GM18868 (cell line): ENCODE data around the gene DNAH14.
"Not testable (repeated sequence)": the region's sequence is repeated elsewhere in the genome, so short reads cannot be mapped to it uniquely, and the experiment has no call there.

ENCODE experiments used
- ATAC-seq: cut with Tn5 transposase; IDR thresholded peaks from one replicate; pipeline ENCODE4 v1.9.1; 2021; ENCODE audit warnings: mild to moderate bottlenecking, moderate library complexity; ENCODE audit not compliant: unreplicated experiment

DNAH14 gene

DNA sequence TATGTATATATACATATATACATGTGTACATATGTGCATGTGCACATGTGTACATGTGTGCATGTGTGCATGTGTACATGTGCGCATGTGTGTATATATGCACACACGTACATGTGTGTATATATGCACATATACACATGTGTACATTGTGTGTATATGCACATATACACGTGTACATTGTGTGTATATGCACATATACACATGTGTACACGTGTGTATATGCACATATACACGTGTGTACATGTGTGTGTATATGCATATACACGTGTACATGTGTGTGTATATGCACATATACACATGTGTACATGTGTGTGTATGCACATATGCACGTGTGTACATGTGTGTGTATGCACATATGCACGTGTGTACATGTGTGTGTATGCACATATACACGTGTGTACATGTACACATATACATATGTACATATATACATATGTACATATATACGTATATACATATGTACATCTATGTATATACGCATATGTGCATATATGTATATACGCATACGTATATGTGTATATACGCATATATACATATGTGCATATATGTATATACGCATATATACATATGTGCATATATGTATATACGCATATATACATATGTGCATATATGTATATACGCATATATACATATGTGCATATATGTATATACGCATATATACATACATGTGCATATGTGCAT, 405.8 kb downstream of the DNAH14 start:
- ATAC-seq, result not testable (repeated sequence)

DNA sequence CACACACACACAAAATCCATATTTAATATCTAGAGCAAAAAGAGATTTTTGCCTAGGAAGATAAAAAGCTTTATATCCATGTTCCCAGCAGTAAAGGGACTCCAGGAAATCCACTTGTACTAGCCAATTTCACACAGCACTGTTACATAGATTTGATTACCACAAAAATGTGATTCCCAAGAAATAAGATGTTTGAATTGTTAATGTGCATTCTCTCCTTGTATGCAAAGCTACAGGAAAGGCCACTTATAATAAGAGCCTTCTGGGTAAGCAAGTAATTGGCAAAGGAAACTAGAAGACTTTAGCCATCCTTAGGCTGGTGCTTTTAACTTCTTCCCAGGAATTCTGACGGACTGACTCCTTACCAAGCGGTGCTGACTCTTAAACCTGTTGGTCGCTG, 409.1 kb downstream of the DNAH14 start:
- no peak for ATAC-seq

GRCh38 chr1:225341642-225342041, 412.2 kb downstream of the DNAH14 start:
- ATAC-seq, result no peak

GRCh38 chr1:225342695-225343094, 413.2 kb downstream of the DNAH14 start:
- no peak for ATAC-seq

DNA sequence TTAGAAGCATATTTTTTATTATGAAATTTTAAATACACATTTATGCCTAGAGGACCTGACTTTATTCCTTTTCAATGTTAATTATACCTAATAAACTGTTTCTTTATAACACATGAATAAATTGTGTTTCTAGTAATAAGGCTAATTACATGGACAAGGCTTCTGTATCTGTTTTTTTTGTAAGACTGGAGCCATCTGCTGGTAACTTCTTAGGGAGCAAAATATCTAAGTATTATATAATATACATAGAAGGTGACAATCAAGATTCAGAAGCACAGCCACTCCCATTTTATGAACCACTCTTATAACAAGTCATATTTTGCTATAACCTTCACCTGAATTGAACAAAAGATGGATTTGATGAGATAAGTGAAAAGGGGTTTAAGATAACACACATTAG, 414.1 kb downstream of the DNAH14 start:
- peak; percentile 37 for ATAC-seq

- peak; percentile 77 for ATAC-seq
These were observed 417.7 kb downstream of the DNAH14 start for GRCh38 chr1:225347123-225347683.

DNA sequence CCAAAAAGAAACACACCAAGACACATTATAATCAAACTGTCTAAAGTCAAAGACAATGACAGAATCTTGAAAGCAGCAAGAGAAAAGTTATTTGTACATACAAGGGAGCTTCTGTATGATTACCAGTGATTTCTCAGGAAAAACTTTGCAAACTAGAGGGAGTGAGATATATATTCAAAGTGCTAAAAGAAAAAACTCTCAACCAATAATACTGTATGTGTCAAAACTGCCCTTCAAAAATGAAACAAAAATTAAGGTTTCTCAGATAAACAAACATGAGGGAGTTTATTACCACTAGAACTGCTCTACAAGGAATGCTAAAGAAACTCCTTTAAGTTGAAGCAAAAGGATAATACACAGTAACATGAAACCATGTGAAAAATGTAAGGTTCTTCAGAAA, 418.9 kb downstream of the DNAH14 start:
- ATAC-seq, result no peak

- ATAC-seq, result no peak
These were observed 420.4 kb downstream of the DNAH14 start for GRCh38 chr1:225349826-225350225.

DNA sequence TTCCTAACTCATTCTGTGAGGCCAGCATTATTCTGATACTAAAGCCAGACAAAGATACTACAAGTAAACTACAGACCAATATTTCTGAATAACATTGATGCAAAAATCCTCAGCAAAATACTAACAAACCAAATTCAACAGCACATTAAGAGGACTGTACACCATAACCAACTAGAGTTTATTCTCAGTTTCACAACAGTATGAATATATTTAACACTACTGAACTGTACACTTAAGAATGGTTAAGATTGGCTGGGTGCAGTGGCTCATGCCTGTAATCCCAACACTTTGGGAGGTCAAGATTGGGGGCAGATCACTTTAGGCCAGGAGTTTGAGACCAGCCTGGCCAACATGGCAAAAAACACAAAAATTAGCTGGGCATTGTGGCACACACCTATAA, 421.4 kb downstream of the DNAH14 start:
- ATAC-seq, result no peak

DNA sequence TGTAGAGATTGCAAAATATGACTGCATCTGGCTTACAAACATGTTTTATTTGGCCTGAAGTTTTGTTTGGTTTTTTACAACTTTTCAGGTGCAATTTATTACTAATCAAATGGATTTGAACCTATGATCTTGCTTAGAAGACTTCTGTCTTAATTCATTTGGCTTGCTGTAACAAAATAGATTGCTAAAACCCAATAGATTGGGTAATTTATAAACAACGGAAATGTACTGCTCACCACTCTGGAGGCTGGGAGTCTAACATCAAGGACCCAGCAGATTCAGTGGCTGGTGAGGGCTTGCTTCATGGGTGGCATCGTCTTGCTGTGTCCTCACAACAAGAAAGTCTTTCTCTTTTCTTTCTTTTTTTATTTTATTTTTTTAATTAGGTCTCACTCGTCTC, 425.4 kb downstream of the DNAH14 start:
- ATAC-seq, result no peak

DNA sequence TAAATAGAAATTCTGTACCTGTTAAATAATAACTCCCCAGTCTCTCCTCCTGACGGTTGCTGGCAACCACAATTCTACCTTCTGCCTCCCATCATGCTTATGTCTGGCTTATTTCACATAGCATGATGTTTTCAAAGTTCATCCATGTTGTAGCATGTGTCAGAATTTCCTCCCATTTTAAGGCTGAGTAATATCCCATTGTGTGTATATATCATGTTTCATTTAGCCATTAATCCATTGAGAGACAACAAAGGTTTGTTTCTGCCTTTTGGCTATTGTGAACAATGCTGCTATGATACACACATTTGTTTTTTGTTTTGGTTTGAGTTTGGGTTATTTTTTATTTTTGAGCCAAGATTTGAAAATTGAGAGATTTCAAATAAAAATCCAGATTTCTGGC, 426.4 kb downstream of the DNAH14 start:
- ATAC-seq, result no peak

- no peak for ATAC-seq
These were observed 430.6 kb downstream of the DNAH14 start for GRCh38 chr1:225360119-225360518.

DNA sequence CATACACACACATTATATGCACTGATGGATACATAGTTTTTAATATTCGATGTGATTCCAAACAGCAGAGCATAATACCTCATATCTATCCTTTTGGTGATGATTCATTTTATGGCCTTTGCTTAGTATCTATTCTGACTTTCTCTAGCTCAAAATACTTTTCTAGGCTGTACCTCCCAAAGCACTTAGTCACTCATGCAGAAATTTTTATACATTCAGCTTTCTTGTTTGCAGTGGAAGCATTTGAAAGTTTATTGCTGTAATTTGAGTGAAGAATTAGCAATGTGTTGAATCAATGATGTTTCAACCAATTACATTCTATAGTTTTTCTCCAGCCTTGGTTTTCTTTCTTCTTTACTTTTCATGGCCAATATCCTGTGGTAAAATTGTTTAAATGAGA, 431.7 kb downstream of the DNAH14 start:
- ATAC-seq, result no peak

DNA sequence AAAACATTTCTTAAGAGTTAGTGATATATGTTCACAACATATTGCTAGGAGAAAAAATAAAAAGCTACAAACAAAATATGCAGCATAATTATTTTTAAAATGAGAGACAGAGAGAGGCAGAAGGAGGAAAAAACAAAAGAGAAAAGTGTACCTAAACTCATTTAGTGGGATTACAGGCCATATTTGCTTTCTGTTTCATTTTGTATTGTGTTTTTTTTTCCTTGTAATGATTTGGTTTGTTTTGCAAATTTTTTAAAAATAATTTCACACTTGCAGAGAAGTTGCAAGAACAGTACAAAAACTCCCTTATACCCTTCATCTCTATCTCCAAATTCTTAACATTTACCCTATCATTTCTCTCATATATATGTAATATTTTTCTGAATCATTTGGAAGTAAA, 433.3 kb downstream of the DNAH14 start:
- ATAC-seq, result no peak

DNA sequence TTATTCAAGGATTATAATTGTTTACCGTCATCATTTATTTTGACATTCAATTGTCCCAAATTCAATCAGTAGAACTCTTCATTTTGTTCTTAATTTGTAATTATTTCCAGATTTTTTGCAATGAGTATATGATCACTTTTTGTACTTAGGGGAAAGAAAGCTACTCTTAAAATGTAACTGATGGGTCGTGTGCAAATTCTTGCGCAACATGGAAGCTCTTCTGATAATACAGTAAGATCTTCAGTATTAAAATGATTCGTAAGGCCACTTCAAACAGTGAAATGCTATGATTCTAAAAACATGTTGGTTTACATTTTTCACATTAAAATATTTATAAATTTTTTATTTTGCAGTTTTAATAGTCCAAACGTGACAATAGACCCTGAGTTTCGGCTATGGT, 435.0 kb downstream of the DNAH14 start:
- ATAC-seq, result no peak

DNA sequence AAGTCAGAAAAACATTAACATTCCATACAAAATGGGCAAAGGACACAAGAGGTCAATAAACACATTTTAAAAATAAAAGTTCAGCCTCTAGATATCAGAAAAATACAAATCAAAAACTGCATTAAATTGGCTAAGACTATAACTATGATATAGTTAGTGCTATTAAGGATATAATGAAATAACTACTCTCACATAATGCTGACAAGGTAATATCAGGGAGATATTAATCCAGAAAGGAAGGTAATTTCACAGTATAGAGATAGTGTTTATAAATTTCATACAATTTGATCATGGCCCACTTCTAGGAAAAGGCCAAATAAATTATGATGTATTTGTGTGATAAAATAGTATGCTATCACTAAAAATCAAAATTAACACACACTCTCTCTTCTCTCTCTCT, 436.5 kb downstream of the DNAH14 start:
- ATAC-seq, result no peak

DNA sequence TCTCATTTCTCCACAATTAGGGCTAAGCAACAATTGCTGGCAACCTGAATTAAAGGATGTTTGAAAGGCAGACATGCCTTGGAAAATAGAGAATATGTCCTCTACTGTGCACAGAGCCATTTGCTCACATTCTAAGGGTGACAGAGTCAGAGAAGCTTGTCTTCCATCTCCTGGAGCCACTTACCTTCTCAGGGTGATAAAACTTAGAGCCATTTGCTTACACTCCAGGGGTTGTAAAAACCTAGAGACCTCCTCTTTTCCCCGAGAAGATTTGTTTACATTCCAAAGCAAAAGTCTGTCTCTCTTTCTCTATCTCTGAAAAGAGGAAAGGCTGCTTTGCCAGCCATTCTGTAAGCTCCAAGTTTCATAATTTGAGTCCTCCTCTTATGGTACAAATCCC, 437.1 kb downstream of the DNAH14 start:
- ATAC-seq, result no peak

GRCh38 chr1:225368036-225368552, 438.6 kb downstream of the DNAH14 start:
- ATAC-seq, result no peak

- ATAC-seq, result no peak
These were observed 442.0 kb downstream of the DNAH14 start for GRCh38 chr1:225371366-225372010.

- no peak for ATAC-seq
These were observed 443.7 kb downstream of the DNAH14 start for GRCh38 chr1:225373155-225373554.

GRCh38 chr1:225374996-225375395, 445.5 kb downstream of the DNAH14 start:
- ATAC-seq, result no peak

DNA sequence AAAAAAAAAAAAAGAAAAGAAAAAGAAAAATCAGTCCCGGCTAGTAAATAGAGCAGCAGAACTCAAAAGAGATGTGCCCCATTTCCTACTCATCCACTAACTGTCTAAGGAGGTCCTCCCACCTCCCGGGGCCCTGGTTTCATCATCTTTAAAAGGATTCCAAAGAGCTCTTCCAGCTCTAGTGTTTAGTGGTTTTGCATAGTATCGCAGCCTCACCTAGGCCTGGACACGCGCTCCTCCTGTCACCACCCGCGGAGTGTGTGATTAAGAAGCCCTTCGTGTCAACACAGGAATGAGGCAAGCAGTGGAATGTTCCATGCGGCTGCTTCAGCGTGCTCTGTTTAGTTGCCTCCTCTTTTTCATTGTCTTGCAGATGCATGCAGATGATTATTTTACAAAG, 449.4 kb downstream of the DNAH14 start:
- no peak for ATAC-seq
